Kidney (tissue), 14 donors: ENCODE measurements around the gene PEX26. TPM values are rescaled to one million over a fixed set of nuclear protein-coding genes. Genes with fewer than 3 reads are reported as not detected.
"Not testable (repeated sequence)": the region's sequence is repeated elsewhere in the genome, so short reads cannot be mapped to it uniquely, and the experiment has no call there.

Experiments
- DNase-seq, 5 donors: peaks; one replicate each; pipeline ENCODE4 v3.0.0-alpha.2; 2013 to 2020
- FAIRE-seq: peaks from 2 replicates; lab custom pipeline; 2012; peaks lifted over from hg19 to GRCh38; lab: Jason Lieb, UNC
- H3K27ac ChIP-seq, 2 donors: one replicate each; pipeline ENCODE4 v1.7.0; 2013; ENCODE audit warnings: low read depth in 2 of 2, low read length in 2 of 2, inconsistent platforms in 1 of 2
- H3K27me3 ChIP-seq: one replicate; pipeline ENCODE4 v1.7.1; 2013; ENCODE audit warnings: low read length, inconsistent platforms; ENCODE audit not compliant: control insufficient read depth, insufficient read depth
- H3K36me3 ChIP-seq, 3 donors: one replicate each; pipeline versions ENCODE4 v1.7.0 to v1.7.1; 2013; ENCODE audit warnings: low read length in 3 of 3, control low read depth in 1 of 3, inconsistent platforms in 1 of 3; ENCODE audit not compliant: insufficient read depth in 3 of 3, control insufficient read depth in 2 of 3
- H3K4me1 ChIP-seq, 3 donors: one replicate each; pipeline versions ENCODE4 v1.7.0 to v1.7.1; 2013; ENCODE audit warnings: low read length in 3 of 3, inconsistent platforms in 1 of 3, low read depth in 1 of 3; ENCODE audit not compliant: control insufficient read depth in 2 of 3, insufficient read depth in 2 of 3
- H3K4me3 ChIP-seq, 3 donors: one replicate each; pipeline versions ENCODE4 v1.7.0 to v1.8.1; 2013; ENCODE audit warnings: low read length in 3 of 3, control low read depth in 1 of 3, inconsistent platforms in 1 of 3
- H3K9ac ChIP-seq, 3 donors: one replicate each; pipeline versions ENCODE4 v1.7.0 to v1.7.1; 2013; ENCODE audit warnings: low read length in 3 of 3, control low read depth in 1 of 3, inconsistent platforms in 1 of 3
- H3K9me3 ChIP-seq, 3 donors: one replicate each; pipeline versions ENCODE4 v1.7.0 to v1.7.1; 2013; ENCODE audit warnings: low read length in 3 of 3, control low read depth in 1 of 3, inconsistent platforms in 1 of 3; ENCODE audit not compliant: control insufficient read depth in 2 of 3, insufficient read depth in 1 of 3
- intact Hi-C: fragments of 100-400 bp; cut with DNase I; formaldehyde crosslinking; loops from one replicate; pipeline ENCODE4 v1.11.1; 2022
- polyA plus RNA-seq: library from polyadenylated mRNA; stranded (reverse); fragments of 350-450 nt; fragmentation: Illumina TruSeq; extraction: RNeasy Lipid Tissue Mini Kit (QIAGEN cat#74804); gene quantifications from one replicate; pipeline ENCODE4 v1.2.3, GENCODE V29; 2014; ENCODE audit warnings: low read depth, low replicate concordance; ENCODE audit not compliant: insufficient read depth
- total RNA-seq: library from RNA; stranded (reverse); fragmentation: NEBNext Ultra II Directional; extraction: Animal tissue kit (Norgen Biotek cat#: 25700); gene quantifications from one replicate; pipeline ENCODE4 v1.2.1, GENCODE V29; 2021
- TF ChIP-seq, protein P1 (sequence below): IDR thresholded peaks from 3 replicates; pipeline ENCODE4 v1.5.1; 2012; ENCODE audit warnings: mild to moderate bottlenecking, moderate library complexity, borderline replicate concordance; ENCODE audit not compliant: insufficient read depth; ENCODE audit errors: extremely low read depth
- donor health status: control.
- donor health status: control.
- donor health status: control.
- donor health status: control.
- donor health status: control.
- donor health status: DM: yes; HTN: yes; CAD: no.
- donor health status: Normal renal cell carcinoma (clear cell type).

PEX26 gene
- total and polyA plus RNA-seq, 2 donors from 2014 or later: 18.1 to 45.2 TPM

DNA sequence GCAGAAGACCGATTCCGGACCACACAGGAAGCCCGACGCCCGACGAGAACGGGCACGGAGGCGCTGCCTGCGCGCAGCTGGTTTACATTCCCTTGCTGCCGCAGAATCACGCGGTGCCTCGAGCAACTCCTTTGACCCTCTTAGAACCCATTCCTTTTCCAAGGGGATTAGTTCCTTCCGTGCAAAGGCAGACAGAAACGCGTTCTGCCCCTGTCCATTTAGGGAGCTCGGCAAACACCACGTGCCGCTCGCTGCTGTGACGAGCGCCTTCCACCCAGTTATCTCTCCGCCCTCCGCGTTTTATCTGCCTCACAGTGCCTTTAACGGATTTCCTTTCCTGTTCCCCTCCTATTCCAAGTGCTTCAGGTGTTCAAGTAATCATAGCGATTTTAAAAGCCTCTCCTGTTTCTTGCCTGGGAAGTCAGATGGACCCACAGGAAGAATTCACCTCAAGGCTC is 29.3 kb upstream of the PEX26 start:
- intact Hi-C loops: no loop called here
- Histone ChIP-seq H3K27me3 (no peaks in the 10 kb centered on the region), H3K4me1 (peaks cover 0 to 2% (median 0%) of the 10 kb centered on the region in 3 donors), H3K27ac (no peak overlapping the region), H3K9ac (no peak overlapping the region), H3K4me3 (no peak overlapping the region), H3K36me3 (no peaks in the 10 kb centered on the region), H3K9me3 (no peaks in the 10 kb centered on the region)
- peak in 1 of 5 donors; percentile 71 for DNase-seq
- TF ChIP-seq, protein P1, sequence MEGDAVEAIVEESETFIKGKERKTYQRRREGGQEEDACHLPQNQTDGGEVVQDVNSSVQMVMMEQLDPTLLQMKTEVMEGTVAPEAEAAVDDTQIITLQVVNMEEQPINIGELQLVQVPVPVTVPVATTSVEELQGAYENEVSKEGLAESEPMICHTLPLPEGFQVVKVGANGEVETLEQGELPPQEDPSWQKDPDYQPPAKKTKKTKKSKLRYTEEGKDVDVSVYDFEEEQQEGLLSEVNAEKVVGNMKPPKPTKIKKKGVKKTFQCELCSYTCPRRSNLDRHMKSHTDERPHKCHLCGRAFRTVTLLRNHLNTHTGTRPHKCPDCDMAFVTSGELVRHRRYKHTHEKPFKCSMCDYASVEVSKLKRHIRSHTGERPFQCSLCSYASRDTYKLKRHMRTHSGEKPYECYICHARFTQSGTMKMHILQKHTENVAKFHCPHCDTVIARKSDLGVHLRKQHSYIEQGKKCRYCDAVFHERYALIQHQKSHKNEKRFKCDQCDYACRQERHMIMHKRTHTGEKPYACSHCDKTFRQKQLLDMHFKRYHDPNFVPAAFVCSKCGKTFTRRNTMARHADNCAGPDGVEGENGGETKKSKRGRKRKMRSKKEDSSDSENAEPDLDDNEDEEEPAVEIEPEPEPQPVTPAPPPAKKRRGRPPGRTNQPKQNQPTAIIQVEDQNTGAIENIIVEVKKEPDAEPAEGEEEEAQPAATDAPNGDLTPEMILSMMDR: no peak
- FAIRE-seq: no peak

DNA sequence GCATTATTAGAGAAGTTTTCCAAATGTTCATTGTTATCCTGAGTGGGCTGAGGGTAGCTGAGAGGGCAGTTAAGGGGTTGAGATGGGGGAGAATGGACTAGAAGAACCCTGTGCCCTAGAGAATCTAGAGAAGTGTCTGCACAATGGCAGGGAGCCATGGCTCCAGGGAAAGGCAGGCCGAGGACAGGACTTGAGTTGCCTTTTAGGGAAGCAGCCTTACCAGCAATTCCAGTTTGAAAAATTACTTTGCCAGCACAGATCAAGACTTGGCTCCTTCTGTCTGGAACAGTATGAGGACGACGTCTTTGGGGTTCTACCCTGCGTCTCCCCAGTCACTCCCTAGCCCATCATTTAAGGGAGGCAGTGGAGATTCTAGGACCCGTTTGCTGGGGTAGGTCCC is 27.7 kb upstream of the PEX26 start:
- TF ChIP-seq, protein P1: no peak
- no peak for FAIRE-seq
- intact Hi-C loops: no loop called here

DNA sequence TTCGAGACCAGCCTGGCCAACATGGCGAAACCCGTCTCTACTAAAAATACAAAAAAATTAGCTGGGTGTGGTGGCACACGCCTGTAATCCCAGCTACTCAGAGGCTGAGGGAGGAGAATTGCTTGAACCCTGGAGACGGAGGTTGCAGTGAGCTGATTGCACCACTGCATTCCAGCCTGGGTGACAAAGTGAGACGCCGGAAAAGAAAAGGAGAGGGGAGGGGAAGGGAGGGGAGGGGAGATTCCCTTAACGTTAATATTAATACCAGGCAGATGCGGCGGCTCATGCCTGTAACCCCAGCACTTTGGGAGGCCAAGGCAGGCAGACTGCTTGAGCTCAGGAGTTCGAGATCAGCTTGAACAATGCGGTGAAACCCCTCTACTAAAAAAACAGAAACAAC is 26.7 kb upstream of the PEX26 start:
- H3K4me1 ChIP-seq, H3K36me3 ChIP-seq, H3K9me3 ChIP-seq, H3K9ac ChIP-seq, intact Hi-C loops, H3K27me3 ChIP-seq, DNase-seq, H3K27ac ChIP-seq, FAIRE-seq, H3K4me3 ChIP-seq: not testable (repeated sequence)

More for the DNA sequence above, 27.7 kb upstream of the PEX26 start:
- Histone ChIP-seq H3K27me3 (no peaks in the 10 kb centered on the region), H3K9me3 (no peaks in the 10 kb centered on the region), H3K9ac (no peak overlapping the region), H3K4me1 (no peaks in the 10 kb centered on the region), H3K4me3 (no peak overlapping the region), H3K27ac (no peak overlapping the region), H3K36me3 (no peaks in the 10 kb centered on the region)
- DNase-seq: peak in 1 of 5 donors; percentile 8

DNA sequence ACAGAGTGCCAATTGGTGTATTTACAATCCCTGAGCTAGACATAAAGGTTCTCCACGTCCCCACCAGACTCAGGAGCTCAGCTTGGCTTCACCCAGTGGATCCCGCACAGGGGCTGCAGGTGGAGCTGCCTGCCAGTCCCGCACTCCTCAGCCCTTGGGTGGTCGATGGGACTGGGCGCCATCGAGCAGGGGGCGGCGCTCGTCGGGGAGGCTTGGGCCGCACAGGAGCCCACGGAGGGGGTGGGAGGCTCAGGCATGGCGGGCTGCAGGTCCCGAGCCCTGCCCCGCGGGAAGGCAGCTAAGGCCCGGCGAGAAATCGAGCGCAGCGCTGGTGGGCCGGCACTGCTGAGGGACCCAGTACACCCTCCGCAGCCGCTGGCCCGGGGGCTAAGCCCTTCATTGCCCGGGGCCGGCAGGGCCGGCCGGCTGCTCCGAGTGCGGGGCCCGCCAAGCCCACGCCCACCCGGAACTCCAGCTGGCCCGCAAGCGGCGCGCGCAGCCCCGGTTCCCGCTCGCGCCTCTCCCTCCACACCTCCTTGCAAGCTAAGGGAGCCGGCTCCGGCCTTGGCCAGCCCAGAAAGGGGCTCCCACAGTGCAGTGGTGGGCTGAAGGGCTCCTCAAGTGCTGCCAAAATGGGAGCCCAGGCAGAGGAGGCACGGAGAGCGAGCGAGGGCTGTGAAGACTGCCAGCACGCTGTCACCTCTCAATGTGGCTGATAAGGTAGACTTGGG is 24.4 kb upstream of the PEX26 start:
- FAIRE-seq, DNase-seq, H3K36me3 ChIP-seq, H3K9me3 ChIP-seq, H3K27ac ChIP-seq, intact Hi-C loops, H3K9ac ChIP-seq, H3K27me3 ChIP-seq, H3K4me3 ChIP-seq, H3K4me1 ChIP-seq: not testable (repeated sequence)
